ENCODE results near the gene TEX9.

GRCh38 chr15:56353119-56353518 is 12.1 kb upstream of the TEX9 start:
- TF ChIP-seq, protein P1, sequence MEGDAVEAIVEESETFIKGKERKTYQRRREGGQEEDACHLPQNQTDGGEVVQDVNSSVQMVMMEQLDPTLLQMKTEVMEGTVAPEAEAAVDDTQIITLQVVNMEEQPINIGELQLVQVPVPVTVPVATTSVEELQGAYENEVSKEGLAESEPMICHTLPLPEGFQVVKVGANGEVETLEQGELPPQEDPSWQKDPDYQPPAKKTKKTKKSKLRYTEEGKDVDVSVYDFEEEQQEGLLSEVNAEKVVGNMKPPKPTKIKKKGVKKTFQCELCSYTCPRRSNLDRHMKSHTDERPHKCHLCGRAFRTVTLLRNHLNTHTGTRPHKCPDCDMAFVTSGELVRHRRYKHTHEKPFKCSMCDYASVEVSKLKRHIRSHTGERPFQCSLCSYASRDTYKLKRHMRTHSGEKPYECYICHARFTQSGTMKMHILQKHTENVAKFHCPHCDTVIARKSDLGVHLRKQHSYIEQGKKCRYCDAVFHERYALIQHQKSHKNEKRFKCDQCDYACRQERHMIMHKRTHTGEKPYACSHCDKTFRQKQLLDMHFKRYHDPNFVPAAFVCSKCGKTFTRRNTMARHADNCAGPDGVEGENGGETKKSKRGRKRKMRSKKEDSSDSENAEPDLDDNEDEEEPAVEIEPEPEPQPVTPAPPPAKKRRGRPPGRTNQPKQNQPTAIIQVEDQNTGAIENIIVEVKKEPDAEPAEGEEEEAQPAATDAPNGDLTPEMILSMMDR (IDR thresholded peaks at IDR 0.05): no peak
- TF ChIP-seq POLR2A (IDR thresholded peaks at IDR 0.05): no peak
